Ectodermal cell (in vitro differentiated cells): ENCODE results near the gene SDK1.
"Not testable (repeated sequence)": the region's sequence is repeated elsewhere in the genome, so short reads cannot be mapped to it uniquely, and the experiment has no call there.

ENCODE experiments used
- H3K27ac ChIP-seq: 2 replicates; pipeline ENCODE4 v1.7.0; 2013; ENCODE audit warnings: mild to moderate bottlenecking, low read depth, low read length; ENCODE audit not compliant: insufficient read depth, poor library complexity, severe bottlenecking
- H3K27me3 ChIP-seq: 2 replicates; pipeline ENCODE4 v1.7.0; 2013; ENCODE audit warnings: mild to moderate bottlenecking, low read length; ENCODE audit not compliant: insufficient read depth, control insufficient read depth, poor library complexity, severe bottlenecking
- H3K36me3 ChIP-seq: one replicate; pipeline ENCODE4 v1.7.0; 2013; ENCODE audit warnings: low read length; ENCODE audit not compliant: control insufficient read depth, insufficient read depth
- H3K4me1 ChIP-seq: one replicate; pipeline ENCODE4 v1.7.0; 2013; ENCODE audit warnings: low read length; ENCODE audit not compliant: control insufficient read depth, insufficient read depth
- H3K4me3 ChIP-seq: 2 replicates; pipeline ENCODE4 v1.7.0; 2013; ENCODE audit warnings: low read depth, low read length, control low read depth; ENCODE audit not compliant: insufficient read depth
- H3K9me3 ChIP-seq: 2 replicates; pipeline ENCODE4 v1.7.0; 2013; ENCODE audit warnings: mild to moderate bottlenecking, low read length, moderate library complexity; ENCODE audit not compliant: control insufficient read depth
- WGBS, 2 experiments: methylation state at CpG; one replicate each; pipeline ENCODE4 v1.1.7; 2013; ENCODE audit warnings: missing lambda C conversion rate in 2 of 2; 5-methylcytosine and 5-hydroxymethylcytosine counted together

SDK1 gene

GRCh38 chr7:3696113-3696512 lies 395.1 kb downstream of the SDK1 start:
- H3K4me1 ChIP-seq, result no peaks in the 10 kb centered on the region
- no peak overlapping the region for H3K27ac ChIP-seq
- 92 to 97% methylated on average over 4 of the region's 4 CpGs for WGBS, 2 experiments
- no peaks in the 10 kb centered on the region for H3K27me3 ChIP-seq
- no peak overlapping the region for H3K4me3 ChIP-seq
- no peaks in the 10 kb centered on the region for H3K9me3 ChIP-seq
- H3K36me3 ChIP-seq, result no peaks in the 10 kb centered on the region

GRCh38 chr7:3697472-3697871 lies 396.4 kb downstream of the SDK1 start:
- WGBS, 2 experiments, result 85 to 98% methylated on average over 2 of the region's 2 CpGs
- Histone ChIP-seq H3K36me3 (no peaks in the 10 kb centered on the region), H3K9me3 (no peaks in the 10 kb centered on the region), H3K27me3 (no peaks in the 10 kb centered on the region), H3K27ac (no peak overlapping the region), H3K4me1 (no peaks in the 10 kb centered on the region), H3K4me3 (no peak overlapping the region)

- no peaks in the 10 kb centered on the region for H3K4me1 ChIP-seq
Measured at GRCh38 chr7:3705258-3705657, 404.2 kb downstream of the SDK1 start.

GRCh38 chr7:3706091-3706490 lies 405.0 kb downstream of the SDK1 start:
- WGBS, 2 experiments, result 92 to 97% methylated on average over 2 of the region's 2 CpGs
- not testable (repeated sequence) for H3K27me3 ChIP-seq, H3K4me1 ChIP-seq, H3K27ac ChIP-seq, H3K4me3 ChIP-seq, H3K36me3 ChIP-seq, H3K9me3 ChIP-seq

More at GRCh38 chr7:3705258-3705657, 404.2 kb downstream of the SDK1 start:
- Histone ChIP-seq H3K27ac (no peak overlapping the region), H3K36me3 (no peaks in the 10 kb centered on the region), H3K27me3 (no peaks in the 10 kb centered on the region), H3K9me3 (no peaks in the 10 kb centered on the region), H3K4me3 (no peak overlapping the region)
- WGBS, 2 experiments, result 100% methylated on average over 1 of the region's 1 CpG

GRCh38 chr7:3710122-3710521 lies 409.1 kb downstream of the SDK1 start:
- H3K27ac ChIP-seq, result no peak overlapping the region
- no peaks in the 10 kb centered on the region for H3K9me3 ChIP-seq
- no peaks in the 10 kb centered on the region for H3K4me1 ChIP-seq
- no CpG with 5 or more reads among the region's 1 CpG for WGBS, 2 experiments
- no peaks in the 10 kb centered on the region for H3K27me3 ChIP-seq
- no peaks in the 10 kb centered on the region for H3K36me3 ChIP-seq
- H3K4me3 ChIP-seq, result no peak overlapping the region

GRCh38 chr7:3710531-3710930 lies 409.5 kb downstream of the SDK1 start:
- 86 to 98% methylated on average over 5 of the region's 5 CpGs for WGBS, 2 experiments
- Histone ChIP-seq H3K27me3 (no peaks in the 10 kb centered on the region), H3K9me3 (no peaks in the 10 kb centered on the region), H3K27ac (no peak overlapping the region), H3K36me3 (no peaks in the 10 kb centered on the region), H3K4me1 (no peaks in the 10 kb centered on the region), H3K4me3 (no peak overlapping the region)

GRCh38 chr7:3712841-3713240 lies 411.8 kb downstream of the SDK1 start:
- no peak overlapping the region for H3K27ac ChIP-seq

GRCh38 chr7:3721422-3721821 lies 420.4 kb downstream of the SDK1 start:
- Histone ChIP-seq H3K4me1 (no peaks in the 10 kb centered on the region), H3K27me3 (no peaks in the 10 kb centered on the region), H3K4me3 (no peak overlapping the region), H3K27ac (no peak overlapping the region), H3K9me3 (no peaks in the 10 kb centered on the region), H3K36me3 (no peaks in the 10 kb centered on the region)
- 87 to 89% methylated on average over 2 of the region's 3 CpGs for WGBS, 2 experiments

More at GRCh38 chr7:3712841-3713240, 411.8 kb downstream of the SDK1 start:
- WGBS, 2 experiments, result 87 to 89% methylated on average over 6 of the region's 6 CpGs
- no peaks in the 10 kb centered on the region for H3K9me3 ChIP-seq
- H3K27me3 ChIP-seq, result no peaks in the 10 kb centered on the region
- H3K36me3 ChIP-seq, result no peaks in the 10 kb centered on the region
- H3K4me3 ChIP-seq, result no peak overlapping the region
- H3K4me1 ChIP-seq, result no peaks in the 10 kb centered on the region

GRCh38 chr7:3722396-3722922 lies 421.4 kb downstream of the SDK1 start:
- Histone ChIP-seq H3K4me3 (no peak overlapping the region), H3K27ac (no peak overlapping the region), H3K4me1 (no peaks in the 10 kb centered on the region), H3K36me3 (no peaks in the 10 kb centered on the region), H3K27me3 (no peaks in the 10 kb centered on the region), H3K9me3 (no peaks in the 10 kb centered on the region)
- WGBS, 2 experiments, result 50 to 51% methylated on average over 13 of the region's 13 CpGs

GRCh38 chr7:3725155-3726059 lies 424.4 kb downstream of the SDK1 start:
- 90 to 95% methylated on average over 11 to 12 of the region's 12 CpGs for WGBS, 2 experiments
- Histone ChIP-seq H3K27ac (no peak overlapping the region), H3K36me3 (no peaks in the 10 kb centered on the region), H3K4me3 (no peak overlapping the region), H3K27me3 (no peaks in the 10 kb centered on the region), H3K4me1 (no peaks in the 10 kb centered on the region), H3K9me3 (no peaks in the 10 kb centered on the region)
